Measurements from ENCODE around the gene APEH. TPM values are rescaled to one million over a fixed set of nuclear protein-coding genes. Genes with fewer than 3 reads are reported as not detected.
A peak's percentile ranks its signal among the peaks of the same experiment; 100 is the strongest.

The APEH gene
- total and polyA plus RNA-seq, 9 of the 15 experiments (the other 6 are each of a cell fraction or from before 2014, with no cell fraction given): 70.9 to 177 (median 117) TPM

- Histone ChIP-seq H3K27me3 (ENCODE audit: control insufficient read depth in 2 of 2, insufficient read depth in 2 of 2, low read length in 2 of 2) (no peaks in the 10 kb centered on the region), H3K27ac (ENCODE audit: extremely low read depth, low read depth, low read length) (no peak overlapping the region), H3K4me1 (replicated peaks in 1 of 2; ENCODE audit: control insufficient read depth in 2 of 2, insufficient read depth in 2 of 2, low read length in 2 of 2) (peaks cover 0 to 9% of the 10 kb centered on the region in 2 experiments; a peak in 2 of 5 replicates), H3K9me1 (ENCODE audit: control insufficient read depth, insufficient read depth, low read length) (no peaks in the 10 kb centered on the region), H3K4me3 (no peak overlapping the region), H2AFZ (ENCODE audit: low read depth, low read length) (no peak overlapping the region), H3K79me2 (ENCODE audit: control insufficient read depth, insufficient read depth, low read length) (no peaks in the 10 kb centered on the region), H3K4me2 (ENCODE audit: insufficient read depth, low read length) (no peak overlapping the region), H3K9me3 (replicated peaks; ENCODE audit: control insufficient read depth, insufficient read depth, low read depth, low read length) (no peaks in the 10 kb centered on the region), H4K20me1 (replicated peaks; ENCODE audit: control insufficient read depth, insufficient read depth, low read length) (no peaks in the 10 kb centered on the region), H3K36me3 (ENCODE audit: control insufficient read depth, insufficient read depth, low read length) (no peaks in the 10 kb centered on the region), H3K9ac (ENCODE audit: insufficient read depth in 1 of 2, low read depth in 2 of 2, low read length in 2 of 2) (peak overlapping the region in 1 of 2 experiments; percentile 52; a peak in 1 of 4 replicates)
- in situ Hi-C loops (cut with MboI): loop anchor here (10.0 kb wide), 1 partner anchor 101 kb away; no protein-coding TSS in a partner anchor
- ChIA-PET POLR2A (interaction anchor here (0.9 to 1.1 kb wide), 2 partner anchors 18 to 31 kb away, joined by 4 to 5 read pairs; no protein-coding TSS in a partner anchor), CTCF (ENCODE audit: low intra/inter-chr PET ratio) (no interaction called here)
- ATAC-seq (peak; percentile 43), FAIRE-seq (no peak), DNase-seq (ENCODE audit: extremely low read depth in 1 of 4, low spot score in 3 of 4) (no peak)
- peak; percentile 22; the same call in 1 of the 2 replicates for TF ChIP-seq SPI1 (IDR thresholded peaks at IDR 0.05; ENCODE audit: borderline replicate concordance, low read depth, low read length)
- no peak for TF ChIP-seq TCF7 (IDR thresholded peaks at IDR 0.05; ENCODE audit: borderline replicate concordance)
- TF ChIP-seq CBFA2T3 (IDR thresholded peaks at IDR 0.05): no peak
- BruUV-seq (replicated peaks): no TSS peak
- intact Hi-C loops (cut with micrococcal nuclease): no loop called here
- WGBS (ENCODE audit: insufficient coverage, low coverage, missing lambda C conversion rate): 53% methylated on average over 4 of the region's 6 CpGs
Observed at GRCh38 chr3:49665822-49666519, 8.2 kb upstream of the APEH start.

GRCh38 chr3:49666592-49666991 is 7.6 kb upstream of the APEH start:
- BruUV-seq (replicated peaks): no TSS peak
- peaks cover 2 to 5% of the 10 kb centered on the region in 2 experiments; a peak in 2 of 5 replicates for H3K4me1 ChIP-seq (replicated peaks in 1 of 2; ENCODE audit: control insufficient read depth in 2 of 2, insufficient read depth in 2 of 2, low read length in 2 of 2)
- WGBS (ENCODE audit: insufficient coverage, low coverage, missing lambda C conversion rate): 47% methylated on average over 4 of the region's 8 CpGs
- TF ChIP-seq ZNF655 (CRISPR knock-in tag; IDR thresholded peaks at IDR 0.05) (no peak), HES1 (IDR thresholded peaks at IDR 0.05; ENCODE audit: low read depth) (no peak)
- H3K27me3 ChIP-seq (ENCODE audit: control insufficient read depth in 2 of 2, insufficient read depth in 2 of 2, low read length in 2 of 2): no peaks in the 10 kb centered on the region
- H3K36me3 ChIP-seq (ENCODE audit: control insufficient read depth, insufficient read depth, low read length): no peaks in the 10 kb centered on the region
- ChIA-PET POLR2A (interaction anchor here (1.1 to 1.3 kb wide), 2 partner anchors 29 to 31 kb away, joined by 3 to 4 read pairs; no protein-coding TSS in a partner anchor), CTCF (ENCODE audit: low intra/inter-chr PET ratio) (no interaction called here)
- no peak overlapping the region for H3K4me3 ChIP-seq
- no peaks in the 10 kb centered on the region for H3K79me2 ChIP-seq (ENCODE audit: control insufficient read depth, insufficient read depth, low read length)
- ATAC-seq (no peak), DNase-seq (ENCODE audit: extremely low read depth in 1 of 4, low spot score in 3 of 4) (no peak), FAIRE-seq (no peak)
- no peak overlapping the region for H3K4me2 ChIP-seq (ENCODE audit: insufficient read depth, low read length)
- H4K20me1 ChIP-seq (replicated peaks; ENCODE audit: control insufficient read depth, insufficient read depth, low read length): no peaks in the 10 kb centered on the region; the same call in 1 of the 2 replicates
- in situ Hi-C loops (cut with MboI) (loop anchor here (10.0 kb wide), 1 partner anchor 102 kb away; no protein-coding TSS in a partner anchor), intact Hi-C loops (cut with micrococcal nuclease) (no loop called here)
- no peak overlapping the region for H3K27ac ChIP-seq (ENCODE audit: extremely low read depth, low read depth, low read length)
- no peaks in the 10 kb centered on the region for H3K9me3 ChIP-seq (replicated peaks; ENCODE audit: control insufficient read depth, insufficient read depth, low read depth, low read length)
- no peaks in the 10 kb centered on the region for H3K9me1 ChIP-seq (ENCODE audit: control insufficient read depth, insufficient read depth, low read length)
- no peak overlapping the region for H2AFZ ChIP-seq (ENCODE audit: low read depth, low read length)
- no peak overlapping the region for H3K9ac ChIP-seq (ENCODE audit: insufficient read depth in 1 of 2, low read depth in 2 of 2, low read length in 2 of 2)
